ENCODE measurements around the gene RAD51B.

Gene RAD51B

GRCh38 chr14:68235011-68235410 is 415.4 kb downstream of the RAD51B start:
- DNase-seq, result no peak
- no peaks in the 10 kb centered on the region for H3F3A ChIP-seq (ENCODE audit: insufficient read depth, low read length)
- no peak overlapping the region for H3K4me2 ChIP-seq (ENCODE audit: low read depth, low read length)
- no peak overlapping the region for H3K9ac ChIP-seq (ENCODE audit: low read length)
- TF ChIP-seq CTCF (IDR thresholded peaks at IDR 0.05; ENCODE audit: low read length), result no peak
- no peak for TF ChIP-seq EZH2 (optimal IDR thresholded peaks at IDR 0.05; ENCODE audit: low read depth, low read length)
- no peak for TF ChIP-seq EZH2phosphoT487 (IDR thresholded peaks at IDR 0.05; ENCODE audit: low read length)
- H4K20me1 ChIP-seq (ENCODE audit: insufficient read depth, low read length), result no peaks in the 10 kb centered on the region
- no peaks in the 10 kb centered on the region for H3K9me2 ChIP-seq (replicated peaks; ENCODE audit: insufficient read depth, low read length)
- H3K4me3 ChIP-seq (ENCODE audit: low read length), result no peak overlapping the region
- no peak overlapping the region for H3K27ac ChIP-seq (ENCODE audit: low read length)
- H3K79me2 ChIP-seq (ENCODE audit: low read length), result no peaks in the 10 kb centered on the region
- H3K9me3 ChIP-seq (replicated peaks; ENCODE audit: insufficient read depth, low read length), result no peaks in the 10 kb centered on the region
- no peaks in the 10 kb centered on the region for H3K36me3 ChIP-seq (replicated peaks; ENCODE audit: insufficient read depth, low read length)
- H2AFZ ChIP-seq (ENCODE audit: low read length), result no peak overlapping the region
- H3K27me3 ChIP-seq (replicated peaks; ENCODE audit: insufficient read depth, low read length), result no peaks in the 10 kb centered on the region
- peaks cover 7% of the 10 kb centered on the region; the same call in 1 of the 2 replicates for H3K4me1 ChIP-seq (ENCODE audit: low read length)

GRCh38 chr14:68236582-68237458 is 417.2 kb downstream of the RAD51B start:
- H3K9me2 ChIP-seq (replicated peaks; ENCODE audit: insufficient read depth, low read length), result no peaks in the 10 kb centered on the region
- no peak overlapping the region for H3K4me3 ChIP-seq (ENCODE audit: low read length)
- no peak for DNase-seq
- H3K9ac ChIP-seq (ENCODE audit: low read length), result no peak overlapping the region
- peaks cover 7% of the 10 kb centered on the region; the same call in 1 of the 2 replicates for H3K4me1 ChIP-seq (ENCODE audit: low read length)
- H3K4me2 ChIP-seq (ENCODE audit: low read depth, low read length), result no peak overlapping the region
- H3K36me3 ChIP-seq (replicated peaks; ENCODE audit: insufficient read depth, low read length), result no peaks in the 10 kb centered on the region
- H3K79me2 ChIP-seq (ENCODE audit: low read length), result no peaks in the 10 kb centered on the region
- no peaks in the 10 kb centered on the region for H3F3A ChIP-seq (ENCODE audit: insufficient read depth, low read length)
- H3K27ac ChIP-seq (ENCODE audit: low read length), result no peak overlapping the region
- no peaks in the 10 kb centered on the region for H4K20me1 ChIP-seq (ENCODE audit: insufficient read depth, low read length)
- no peak for TF ChIP-seq EZH2 (optimal IDR thresholded peaks at IDR 0.05; ENCODE audit: low read depth, low read length)
- TF ChIP-seq CTCF (IDR thresholded peaks at IDR 0.05; ENCODE audit: low read length), result no peak
- no peak for TF ChIP-seq EZH2phosphoT487 (IDR thresholded peaks at IDR 0.05; ENCODE audit: low read length)
- no peak overlapping the region for H2AFZ ChIP-seq (ENCODE audit: low read length)
- no peaks in the 10 kb centered on the region for H3K9me3 ChIP-seq (replicated peaks; ENCODE audit: insufficient read depth, low read length)
- H3K27me3 ChIP-seq (replicated peaks; ENCODE audit: insufficient read depth, low read length), result no peaks in the 10 kb centered on the region

GRCh38 chr14:68238551-68238950 is 419.0 kb downstream of the RAD51B start:
- Histone ChIP-seq H3K27ac (ENCODE audit: low read length) (no peak overlapping the region), H4K20me1 (ENCODE audit: insufficient read depth, low read length) (no peaks in the 10 kb centered on the region), H3K27me3 (replicated peaks; ENCODE audit: insufficient read depth, low read length) (no peaks in the 10 kb centered on the region), H3K79me2 (ENCODE audit: low read length) (no peaks in the 10 kb centered on the region), H2AFZ (ENCODE audit: low read length) (no peak overlapping the region), H3K4me2 (ENCODE audit: low read depth, low read length) (no peak overlapping the region), H3F3A (ENCODE audit: insufficient read depth, low read length) (no peaks in the 10 kb centered on the region), H3K36me3 (replicated peaks; ENCODE audit: insufficient read depth, low read length) (no peaks in the 10 kb centered on the region), H3K9me2 (replicated peaks; ENCODE audit: insufficient read depth, low read length) (no peaks in the 10 kb centered on the region), H3K9ac (ENCODE audit: low read length) (no peak overlapping the region), H3K4me1 (ENCODE audit: low read length) (no peaks in the 10 kb centered on the region), H3K9me3 (replicated peaks; ENCODE audit: insufficient read depth, low read length) (no peaks in the 10 kb centered on the region), H3K4me3 (ENCODE audit: low read length) (no peak overlapping the region)
- DNase-seq, result no peak
- TF ChIP-seq EZH2phosphoT487 (IDR thresholded peaks at IDR 0.05; ENCODE audit: low read length) (no peak), EZH2 (optimal IDR thresholded peaks at IDR 0.05; ENCODE audit: low read depth, low read length) (no peak), CTCF (IDR thresholded peaks at IDR 0.05; ENCODE audit: low read length) (no peak)
